Colonic mucosa (tissue), 4 donors: Measurements from ENCODE around the gene GFRA3. TPM values are rescaled to one million over a fixed set of nuclear protein-coding genes. Genes with fewer than 3 reads are reported as not detected.
"Not testable (repeated sequence)": the region's sequence is repeated elsewhere in the genome, so short reads cannot be mapped to it uniquely, and the experiment has no call there.

Source experiments
- DNase-seq: peaks from one replicate; pipeline ENCODE4 v3.0.0-alpha.2; 2020
- H3K27ac ChIP-seq: fragments of 200-600 bp; one replicate; pipeline ENCODE4 v1.8.0; 2021
- H3K27me3 ChIP-seq: fragments of 200-600 bp; one replicate; pipeline ENCODE4 v1.8.0; 2021
- H3K36me3 ChIP-seq: fragments of 200-600 bp; one replicate; pipeline ENCODE4 v1.8.0; 2021
- H3K4me1 ChIP-seq: fragments of 200-600 bp; one replicate; pipeline ENCODE4 v1.8.0; 2021; ENCODE audit warnings: mild to moderate bottlenecking
- H3K4me3 ChIP-seq: fragments of 200-600 bp; one replicate; pipeline ENCODE4 v1.8.0; 2021
- H3K9ac ChIP-seq, 2 donors: one replicate each; pipeline ENCODE4 v1.7.0; 2013; ENCODE audit warnings: control low read depth in 2 of 2, low read depth in 2 of 2, low read length in 2 of 2
- H3K9me3 ChIP-seq: fragments of 200-600 bp; one replicate; pipeline ENCODE4 v1.8.0; 2021
- CTCF ChIP-seq: fragments of 200-600 bp; IDR thresholded peaks from one replicate; pipeline ENCODE4 v1.8.0; 2022; ENCODE audit warnings: antibody characterized with exemption, mild to moderate bottlenecking
- intact Hi-C: fragments of 100-400 bp; cut with DNase I; formaldehyde crosslinking; loops from one replicate; pipeline ENCODE4 v1.14.1; 2022
- total RNA-seq, 2 donors: library from RNA; stranded (reverse); fragmentation: NEBNext Ultra II Directional in 1 of 2; extraction: Animal tissue kit (Norgen Biotek cat#: 25700) in 1 of 2; gene quantifications; one replicate each; pipeline ENCODE4 v1.2.1, GENCODE V29; 2021
- donor health status: healthy.
- donor health status: DM: no; HTN: no; CAD: no.
- donor health status: DM: no; HTN: no; CAD: no.

GFRA3 gene
- 1 to 10 TPM in 1 of 2 donors, under 1 TPM in 1; 0.72 to 1.8 TPM for total RNA-seq

- no peak for TF ChIP-seq CTCF
- no peaks in the 10 kb centered on the region for H3K4me1 ChIP-seq
- no peak within 1 kb of the TSS for H3K9ac ChIP-seq
- peak within 1 kb of the TSS; percentile 31 for H3K4me3 ChIP-seq
- no peak within 1 kb of the TSS for H3K27ac ChIP-seq
- H3K27me3 ChIP-seq: peaks cover 12% of the 10 kb centered on the region
- no peaks in the 10 kb centered on the region for H3K36me3 ChIP-seq
- intact Hi-C loops: no loop called here
- DNase-seq: no peak
- H3K9me3 ChIP-seq: no peaks in the 10 kb centered on the region
Observed at GRCh38 chr5:138274189-138274853, at the start of gene GFRA3. Gene GFRA3 (minus strand): TSS chr5:138274621. CDS start chr5:138274424, 197 bp downstream.

GRCh38 chr5:138318211-138318610 lies 43.8 kb upstream of the GFRA3 start:
- H3K4me1 ChIP-seq, H3K4me3 ChIP-seq, intact Hi-C loops, H3K27ac ChIP-seq, H3K36me3 ChIP-seq, H3K27me3 ChIP-seq, H3K9ac ChIP-seq, DNase-seq, H3K9me3 ChIP-seq: not testable (repeated sequence)

GRCh38 chr5:138316355-138316754 lies 41.9 kb upstream of the GFRA3 start:
- Histone ChIP-seq H3K9ac (no peak overlapping the region), H3K36me3 (no peaks in the 10 kb centered on the region), H3K4me3 (no peak overlapping the region), H3K27me3 (no peaks in the 10 kb centered on the region), H3K9me3 (no peaks in the 10 kb centered on the region), H3K4me1 (no peaks in the 10 kb centered on the region), H3K27ac (no peak overlapping the region)
- no peak for TF ChIP-seq CTCF
- no peak for DNase-seq
- intact Hi-C loops: no loop called here

- H3K36me3 ChIP-seq: no peaks in the 10 kb centered on the region
- TF ChIP-seq CTCF: no peak
- H3K9me3 ChIP-seq: no peaks in the 10 kb centered on the region
- H3K4me3 ChIP-seq: no peak overlapping the region
- intact Hi-C loops: no loop called here
- DNase-seq: no peak
- no peaks in the 10 kb centered on the region for H3K4me1 ChIP-seq
- H3K9ac ChIP-seq: no peak overlapping the region
- H3K27me3 ChIP-seq: no peaks in the 10 kb centered on the region
- H3K27ac ChIP-seq: no peak overlapping the region
Observed at GRCh38 chr5:138315751-138316278, 41.4 kb upstream of the GFRA3 start.

GRCh38 chr5:138305797-138306196 lies 31.4 kb upstream of the GFRA3 start:
- Histone ChIP-seq H3K4me3 (no peak overlapping the region), H3K4me1 (no peaks in the 10 kb centered on the region), H3K9ac (no peak overlapping the region), H3K9me3 (no peaks in the 10 kb centered on the region), H3K27ac (no peak overlapping the region), H3K27me3 (no peaks in the 10 kb centered on the region), H3K36me3 (no peaks in the 10 kb centered on the region)
- intact Hi-C loops: no loop called here
- TF ChIP-seq CTCF: no peak
- no peak for DNase-seq

- no peaks in the 10 kb centered on the region for H3K27me3 ChIP-seq
- DNase-seq: no peak
- no peak for TF ChIP-seq CTCF
- intact Hi-C loops: no loop called here
- H3K36me3 ChIP-seq: no peaks in the 10 kb centered on the region
- no peak overlapping the region for H3K9ac ChIP-seq
- H3K9me3 ChIP-seq: no peaks in the 10 kb centered on the region
- H3K4me1 ChIP-seq: no peaks in the 10 kb centered on the region
- H3K27ac ChIP-seq: no peak overlapping the region
- H3K4me3 ChIP-seq: no peak overlapping the region
Observed at GRCh38 chr5:138303372-138303771, 29.0 kb upstream of the GFRA3 start.
